Heart left ventricle (tissue), 16 donors: ENCODE measurements around the gene CADM3. TPM values are rescaled to one million over a fixed set of nuclear protein-coding genes. Genes with fewer than 3 reads are reported as not detected.

ENCODE experiments used
- ATAC-seq, 4 donors: fragments of 200-7000 bp; cut with Tn5 transposase; one replicate each; pipeline ENCODE4 v1.9.1; 2020 to 2022; ENCODE audit warnings: moderate library complexity in 4 of 4, mild to moderate bottlenecking in 3 of 4, moderate number of reproducible peaks in 1 of 4
- DNase-seq, 5 donors: peaks; one replicate each; pipeline ENCODE4 v3.0.0-alpha.2; 2020
- H3K27ac ChIP-seq, 12 donors: fragments of 200-600 bp; sonication (generic) in 4 of 12; one replicate each; pipeline versions ENCODE4 v1.5.0 to v1.8.0; 2016 to 2022; ENCODE audit warnings: mild to moderate bottlenecking in 2 of 12
- H3K27me3 ChIP-seq, 9 donors: fragments of 200-600 bp; sonication (generic) in 2 of 9; one replicate each; pipeline versions ENCODE4 v1.5.1 to v1.8.0; 2016 to 2022; ENCODE audit warnings: mild to moderate bottlenecking in 3 of 9
- H3K36me3 ChIP-seq, 9 donors: fragments of 200-600 bp; sonication (generic) in 2 of 9; one replicate each; pipeline versions ENCODE4 v1.5.0 to v1.8.0; 2018 to 2022; ENCODE audit warnings: mild to moderate bottlenecking in 2 of 9
- H3K4me1 ChIP-seq, 12 donors: fragments of 200-600 bp; sonication (generic) in 4 of 12; one replicate each; pipeline versions ENCODE4 v1.5.0 to v1.8.0; 2016 to 2022; ENCODE audit warnings: mild to moderate bottlenecking in 3 of 12
- H3K4me3 ChIP-seq, 12 donors: fragments of 200-600 bp; sonication (generic) in 4 of 12; one replicate each; pipeline versions ENCODE4 v1.5.0 to v1.8.0; 2017 to 2022; ENCODE audit warnings: mild to moderate bottlenecking in 9 of 12, moderate library complexity in 4 of 12
- H3K9me3 ChIP-seq, 12 donors: fragments of 200-600 bp; sonication (generic) in 4 of 12; one replicate each; pipeline versions ENCODE4 v1.5.0 to v1.8.0; 2016 to 2022; ENCODE audit warnings: mild to moderate bottlenecking in 1 of 12
- POLR2A ChIP-seq, 2 donors: fragments of 450-650 bp; IDR thresholded peaks; one replicate each; pipeline ENCODE4 v1.6.1; 2017; ENCODE audit warnings: antibody characterized with exemption in 2 of 2, mild to moderate bottlenecking in 2 of 2, moderate library complexity in 2 of 2
- WGBS, 4 donors: extraction: QIAGEN DNeasy Blood & Tissue Kit in 2 of 4; methylation state at CpG; one replicate each; pipeline versions ENCODE4 v1.1.5 to v1.1.7; 2013 to 2018; 5-methylcytosine and 5-hydroxymethylcytosine counted together
- intact Hi-C, 10 donors: fragments of 100-400 bp; cut with DNase I; formaldehyde crosslinking; loops; one replicate each; pipeline versions ENCODE4 v1.11.1 to v1.14.2; 2022
- polyA plus RNA-seq, 2 donors: library from polyadenylated mRNA; stranded (reverse); fragments of 200-250 nt; gene quantifications; one replicate each; pipeline ENCODE4 v1.2.3, GENCODE V29; 2013
- total RNA-seq, 9 donors: library from RNA; depleted of rRNA in 2 of 9; stranded (reverse); fragments of >200 nt in 2 of 9; fragmentation: NEBNext Ultra II Directional in 3 of 9; extraction: Animal tissue kit (Norgen Biotek cat#: 25700) in 3 of 9; gene quantifications; one replicate each; pipeline versions ENCODE4 v1.1.0 to v1.2.4, GENCODE V29; 2016 to 2023
- TF ChIP-seq, protein P1 (sequence below), 12 donors: fragments of 200-600 bp; sonication (generic) in 4 of 12; IDR thresholded peaks; one replicate each; pipeline versions ENCODE4 v1.5.0 to v1.8.0; 2018 to 2022; ENCODE audit warnings: antibody characterized with exemption in 12 of 12, mild to moderate bottlenecking in 5 of 12
- donor health status: ischemic (EF 13 %, LVEDD 7.1; RV severe dilation, severe dysfunction).
- donor health status: healthy with polysubstance abuse.
- donor health status: DM: no; HTN: yes; CAD: no.
- donor health status: DM: no; HTN: no; CAD: no.
- donor health status: ischemic (EF 25% LVEDD 6.9; RV normal size, moderate dysfunction).
- donor health status: ischemic (EF 25% LVEDD 5.7; RV mildly dilated, moderate dysfunction).
- donor health status: healthy.
- donor health status: DM: yes; HTN: yes; CAD: no.
- donor health status: ischemic (EF 35%, LVEDD 5.7; RV mildly dilated, moderate dysfunction).
- donor health status: nonischemic (EF 11% LVEDD 7.7; RV severe dilation, severe dysfunction).
- donor health status: DM: yes; HTN: yes; CAD: no.
- donor health status: PGD.
- donor health status: ischemic (EF 29% LVEDD 5.4; RV normal size, mild dysfunction).
- donor health status: nonischemic (EF 23%, LVEDD 6.1; RV moderate dilation, normal function).

CADM3 gene
- total and polyA plus RNA-seq, 11 donors: 0.93 to 14.3 (median 2.3) TPM

DNA sequence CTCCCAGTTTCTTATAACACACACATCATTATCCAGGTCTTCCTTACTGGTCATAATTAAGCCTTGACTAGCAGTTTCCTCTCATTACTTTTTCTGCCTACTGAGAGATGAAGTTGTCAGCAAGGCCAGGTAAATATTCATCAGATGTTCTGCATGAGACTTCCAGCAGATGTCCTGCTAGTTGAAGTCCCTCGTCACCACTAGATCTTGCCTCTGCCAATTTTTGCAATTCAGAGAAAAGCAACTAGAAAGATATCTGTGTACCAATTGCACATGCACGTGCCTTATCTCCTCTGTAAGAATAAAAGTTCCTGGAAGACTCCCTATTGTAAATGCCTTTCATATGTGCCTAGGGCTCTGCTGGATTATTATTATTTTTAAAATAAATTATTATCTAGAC, 51.6 kb downstream of the CADM3 start:
- TF ChIP-seq, protein P1, sequence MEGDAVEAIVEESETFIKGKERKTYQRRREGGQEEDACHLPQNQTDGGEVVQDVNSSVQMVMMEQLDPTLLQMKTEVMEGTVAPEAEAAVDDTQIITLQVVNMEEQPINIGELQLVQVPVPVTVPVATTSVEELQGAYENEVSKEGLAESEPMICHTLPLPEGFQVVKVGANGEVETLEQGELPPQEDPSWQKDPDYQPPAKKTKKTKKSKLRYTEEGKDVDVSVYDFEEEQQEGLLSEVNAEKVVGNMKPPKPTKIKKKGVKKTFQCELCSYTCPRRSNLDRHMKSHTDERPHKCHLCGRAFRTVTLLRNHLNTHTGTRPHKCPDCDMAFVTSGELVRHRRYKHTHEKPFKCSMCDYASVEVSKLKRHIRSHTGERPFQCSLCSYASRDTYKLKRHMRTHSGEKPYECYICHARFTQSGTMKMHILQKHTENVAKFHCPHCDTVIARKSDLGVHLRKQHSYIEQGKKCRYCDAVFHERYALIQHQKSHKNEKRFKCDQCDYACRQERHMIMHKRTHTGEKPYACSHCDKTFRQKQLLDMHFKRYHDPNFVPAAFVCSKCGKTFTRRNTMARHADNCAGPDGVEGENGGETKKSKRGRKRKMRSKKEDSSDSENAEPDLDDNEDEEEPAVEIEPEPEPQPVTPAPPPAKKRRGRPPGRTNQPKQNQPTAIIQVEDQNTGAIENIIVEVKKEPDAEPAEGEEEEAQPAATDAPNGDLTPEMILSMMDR (IDR thresholded peaks at IDR 0.05): no peak
- TF ChIP-seq POLR2A (IDR thresholded peaks at IDR 0.05): no peak
- Histone ChIP-seq H3K27me3 (peaks cover 0 to 27% (median 0%) of the 10 kb centered on the region in 9 donors), H3K4me3 (no peak overlapping the region), H3K4me1 (no peaks in the 10 kb centered on the region), H3K9me3 (no peaks in the 10 kb centered on the region), H3K36me3 (no peaks in the 10 kb centered on the region), H3K27ac (no peak overlapping the region)
- intact Hi-C loops: no loop called here
- WGBS, 4 donors: 28 to 40% (median 36%) methylated on average over 2 of the region's 2 CpGs
- ATAC-seq (no peak), DNase-seq (no peak)

DNA sequence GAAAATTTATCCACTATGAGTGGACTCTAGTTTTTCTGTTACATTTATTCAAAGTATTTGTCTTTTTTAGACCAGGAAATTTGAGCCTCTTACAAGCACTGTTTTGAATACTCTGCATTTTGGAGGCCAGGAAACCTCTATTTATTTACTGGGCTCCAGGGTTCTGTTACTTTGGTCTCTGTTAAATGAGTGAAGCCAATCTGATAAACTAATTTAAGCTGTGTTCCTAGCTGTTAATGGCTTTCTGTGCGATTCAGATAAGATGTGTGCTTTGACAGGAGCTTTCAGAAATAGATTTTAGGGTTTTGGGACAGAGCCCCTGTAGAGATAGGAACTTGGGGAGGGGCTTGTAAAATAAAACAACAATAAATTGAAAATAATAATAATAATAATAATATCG, 57.1 kb downstream of the CADM3 start:
- intact Hi-C loops: no loop called here
- TF ChIP-seq, protein P1 (IDR thresholded peaks at IDR 0.05): no peak
- no peak for TF ChIP-seq POLR2A (IDR thresholded peaks at IDR 0.05)
- H3K4me1 ChIP-seq: no peaks in the 10 kb centered on the region
- WGBS, 4 donors: 49 to 54% (median 52%) methylated on average over 2 of the region's 2 CpGs
- H3K9me3 ChIP-seq: no peaks in the 10 kb centered on the region
- no peak overlapping the region for H3K27ac ChIP-seq
- ATAC-seq (no peak), DNase-seq (no peak)
- no peaks in the 10 kb centered on the region for H3K36me3 ChIP-seq
- no peak overlapping the region for H3K4me3 ChIP-seq
- peaks cover 0 to 17% (median 0%) of the 10 kb centered on the region in 9 donors for H3K27me3 ChIP-seq

DNA sequence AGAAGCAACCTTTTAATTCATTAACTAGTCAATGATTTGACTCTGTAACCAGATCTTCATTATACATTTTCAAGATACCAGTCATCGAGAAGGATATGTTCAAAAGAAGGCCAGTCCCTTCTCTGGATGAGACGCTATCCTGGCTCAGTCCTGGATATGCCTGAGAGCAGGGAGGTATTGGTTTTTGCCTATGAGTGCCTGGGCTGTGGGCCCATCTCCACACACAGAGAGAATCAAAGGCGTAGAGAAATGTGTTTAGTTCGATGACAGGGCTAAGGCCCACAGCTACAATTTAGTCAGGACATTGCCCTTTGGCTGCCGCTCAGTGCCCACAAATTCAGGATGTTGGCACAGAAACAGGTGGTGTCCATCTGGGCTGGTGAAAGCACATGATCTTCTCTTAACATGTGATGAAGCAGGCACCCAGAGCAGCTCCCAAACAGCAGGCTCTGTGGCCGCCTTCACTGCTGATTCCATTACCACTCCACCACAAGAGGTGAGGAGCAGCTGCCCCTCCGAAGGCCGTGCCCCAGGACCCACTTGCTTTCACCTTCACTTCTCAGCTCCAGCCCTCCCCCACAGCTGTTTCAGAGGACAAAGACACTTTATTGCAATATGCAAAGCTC, 58.0 kb downstream of the CADM3 start:
- peaks cover 0 to 10% (median 0%) of the 10 kb centered on the region in 9 donors for H3K27me3 ChIP-seq
- WGBS, 4 donors: 64 to 70% (median 70%) methylated on average over 8 of the region's 8 CpGs
- H3K4me3 ChIP-seq: no peak overlapping the region
- H3K4me1 ChIP-seq: no peaks in the 10 kb centered on the region
- H3K27ac ChIP-seq: no peak overlapping the region
- no peak for TF ChIP-seq POLR2A (IDR thresholded peaks at IDR 0.05)
- TF ChIP-seq, protein P1 (IDR thresholded peaks at IDR 0.05): no peak
- no peaks in the 10 kb centered on the region for H3K36me3 ChIP-seq
- intact Hi-C loops: no loop called here
- ATAC-seq (no peak), DNase-seq (no peak)
- no peaks in the 10 kb centered on the region for H3K9me3 ChIP-seq

DNA sequence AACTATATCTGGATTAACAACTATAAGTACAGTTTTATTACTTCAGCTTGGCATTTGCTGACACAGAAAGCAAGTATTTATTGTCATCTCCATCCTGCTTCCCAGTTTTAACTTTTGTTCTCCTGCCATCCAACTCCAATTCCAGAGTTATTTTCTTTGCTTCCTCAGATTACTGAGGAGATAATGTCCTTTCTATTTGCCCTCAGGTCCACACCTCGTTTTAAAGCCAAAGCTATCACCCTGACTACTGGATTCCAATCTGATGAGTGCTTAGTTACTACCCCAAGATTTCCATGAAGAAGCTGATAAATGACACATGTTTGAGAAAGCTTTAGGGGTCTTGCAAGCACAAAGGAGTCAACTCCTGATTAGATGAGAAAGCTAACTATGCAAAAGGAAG, 58.5 kb downstream of the CADM3 start:
- no peak for ATAC-seq

More for the DNA sequence above, 58.5 kb downstream of the CADM3 start:
- intact Hi-C loops: no loop called here
- Histone ChIP-seq H3K4me1 (no peaks in the 10 kb centered on the region), H3K9me3 (no peaks in the 10 kb centered on the region), H3K27me3 (peaks cover 0 to 6% (median 0%) of the 10 kb centered on the region in 9 donors), H3K27ac (no peak overlapping the region), H3K4me3 (no peak overlapping the region), H3K36me3 (no peaks in the 10 kb centered on the region)
- DNase-seq: no peak
- WGBS, 4 donors: 4 to 11% (median 9%) methylated on average over 1 of the region's 1 CpG
- TF ChIP-seq, protein P1 (IDR thresholded peaks at IDR 0.05): no peak
- TF ChIP-seq POLR2A (IDR thresholded peaks at IDR 0.05): no peak
